Measurements from ENCODE around the gene ENTPD7. TPM values are rescaled to one million over a fixed set of nuclear protein-coding genes. Genes with fewer than 3 reads are reported as not detected.

Gene ENTPD7
- total and polyA plus RNA-seq, 2 of the 8 experiments (the other 6 are each of a cell fraction or from before 2014, with no cell fraction given), result 5.0 to 15.6 TPM

GRCh38 chr10:99750641-99751040 lies 91.3 kb downstream of the ENTPD7 start:
- H3K36me3 ChIP-seq (ENCODE audit: control insufficient read depth in 2 of 4, insufficient read depth in 4 of 4, low read length in 3 of 4), result peaks cover 11 to 71% (median 23%) of the 10 kb centered on the region in 4 experiments

More at GRCh38 chr10:99750641-99751040, 91.3 kb downstream of the ENTPD7 start:
- no peak overlapping the region for H2BK15ac ChIP-seq (ENCODE audit: low read length)
- no peak overlapping the region for H2BK5ac ChIP-seq (ENCODE audit: low read depth, low read length)
- DNase-seq (ENCODE audit: low read depth in 1 of 2, low spot score in 2 of 2) (no peak), FAIRE-seq (no peak)
- H3K18ac ChIP-seq (ENCODE audit: extremely low read depth, low read length), result no peak overlapping the region
- H4K20me1 ChIP-seq (replicated peaks in 1 of 2; ENCODE audit: control insufficient read depth in 1 of 2, insufficient read depth in 2 of 2, low read length in 2 of 2), result no peaks in the 10 kb centered on the region
- H3K14ac ChIP-seq (ENCODE audit: insufficient read length), result no peak overlapping the region
- H2BK20ac ChIP-seq (ENCODE audit: low read length), result no peak overlapping the region
- no peak overlapping the region for H3K4ac ChIP-seq (replicated peaks; ENCODE audit: insufficient read length, low read depth, low read length)
- H3K9ac ChIP-seq (replicated peaks in 1 of 4; ENCODE audit: extremely low read depth in 1 of 4, low read depth in 3 of 4, low read length in 3 of 4), result no peak overlapping the region
- H3K23ac ChIP-seq (ENCODE audit: insufficient read length), result no peak overlapping the region
- H3K9me3 ChIP-seq (ENCODE audit: insufficient read depth in 2 of 2, low read depth in 1 of 2, low read length in 1 of 2), result no peaks in the 10 kb centered on the region
- no peaks in the 10 kb centered on the region for H3K79me2 ChIP-seq (ENCODE audit: control insufficient read depth in 1 of 2, insufficient read depth in 2 of 2, low read length in 2 of 2)
- no peaks in the 10 kb centered on the region for H3K4me1 ChIP-seq (replicated peaks in 1 of 4; ENCODE audit: control insufficient read depth in 3 of 4, insufficient read depth in 4 of 4, low read length in 3 of 4)
- H3K4me2 ChIP-seq (ENCODE audit: insufficient read depth in 1 of 2, low read depth in 2 of 2, low read length in 2 of 2), result no peak overlapping the region
- TF ChIP-seq YY1 (IDR thresholded peaks at IDR 0.05; ENCODE audit: low read depth, low read length), result no peak
- peaks cover 0 to 1% (median 0%) of the 10 kb centered on the region in 4 experiments; a peak in 1 of 7 replicates for H3K27me3 ChIP-seq (replicated peaks in 1 of 4; ENCODE audit: control insufficient read depth in 3 of 4, extremely low read depth in 1 of 4, insufficient read depth in 3 of 4, low read length in 3 of 4)
- CTCF ChIA-PET (ENCODE audit: partially characterized antibody), result no interaction called here
- H4K5ac ChIP-seq (ENCODE audit: insufficient read length, low read depth, low read length), result no peak overlapping the region
- no peak overlapping the region for H3K27ac ChIP-seq (ENCODE audit: low read depth, low read length)
- H2BK120ac ChIP-seq (replicated peaks; ENCODE audit: low read depth, low read length), result no peak overlapping the region
- no peak overlapping the region for H4K91ac ChIP-seq (replicated peaks; ENCODE audit: insufficient read length, low read length)
- POLR2A ChIA-PET (ENCODE audit: partially characterized antibody), result no interaction called here
- H3K56ac ChIP-seq (replicated peaks; ENCODE audit: insufficient read length, low read depth, low read length), result no peak overlapping the region
- H2BK12ac ChIP-seq (ENCODE audit: low read depth, low read length), result no peak overlapping the region
- H3K23me2 ChIP-seq (ENCODE audit: low read depth, low read length), result no peaks in the 10 kb centered on the region
- H2AFZ ChIP-seq (ENCODE audit: low read length), result no peak overlapping the region
- no peak overlapping the region for H2AK5ac ChIP-seq (ENCODE audit: low read depth, low read length)
- no peak overlapping the region for H3K4me3 ChIP-seq (ENCODE audit: extremely low read depth in 1 of 4, insufficient read depth in 2 of 4, low read depth in 3 of 4, low read length in 4 of 4)
- no peak overlapping the region for H4K8ac ChIP-seq (ENCODE audit: extremely low read depth, insufficient read depth, low read length)
- H3K79me1 ChIP-seq (ENCODE audit: low read depth, low read length), result peaks cover 3% of the 10 kb centered on the region; the same call in 1 of the 2 replicates
